SK-N-SH (cell line): Measurements from ENCODE around the gene C6orf89. TPM values are rescaled to one million over a fixed set of nuclear protein-coding genes. Genes with fewer than 3 reads are reported as not detected.

Experiments
- CTCF ChIA-PET: fragments of 300-600, 350-600 bp; formaldehyde crosslinking; extraction: SDS; loops from one replicate; lab custom pipeline; 2021; lab: Yijun Ruan, JAX
- POLR2A ChIA-PET: fragments of 350-600 bp; sonication (Branson Sonifier 250); formaldehyde crosslinking; extraction: SDS; loops from one replicate; lab custom pipeline; 2020; ENCODE audit warnings: antibody characterized with exemption, inconsistent platforms; lab: Yijun Ruan, JAX
- DNase-seq: peaks from one replicate; pipeline ENCODE4 v3.0.0; 2012
- H2AFZ ChIP-seq: fragments of 200-600 bp; sonication (generic); 2 replicates; pipeline ENCODE4 v1.8.1; 2016; ENCODE audit warnings: antibody characterized with exemption, mild to moderate bottlenecking, low read depth
- H3F3A ChIP-seq: fragments of 200-600 bp; sonication (generic); replicated peaks from 2 replicates; pipeline ENCODE3; 2016; ENCODE audit warnings: antibody characterized with exemption, mild to moderate bottlenecking; ENCODE audit not compliant: insufficient read depth
- H3K27ac ChIP-seq, 2 experiments: fragments of 200-500 bp in 1 of 2; fragments of 200-600 bp in 1 of 2; sonication (Bioruptor generic) in 1 of 2; sonication (generic), shearing (Covaris generic) in 1 of 2; 2 replicates each; pipeline versions ENCODE4 v1.5.1 to v1.6.1; 2014 to 2016; ENCODE audit warnings: low read depth in 2 of 2, inconsistent platforms in 1 of 2, low read length in 1 of 2, mild to moderate bottlenecking in 1 of 2, mixed read lengths in 1 of 2
- H3K27me3 ChIP-seq: fragments of 200-600 bp; sonication (generic), shearing (Covaris generic); 2 replicates; pipeline ENCODE4 v1.6.1; 2016; ENCODE audit warnings: mixed run types; ENCODE audit not compliant: insufficient read depth
- H3K36me3 ChIP-seq, 2 experiments: fragments of 200-500 bp in 1 of 2; fragments of 200-600 bp in 1 of 2; sonication (Bioruptor generic) in 1 of 2; sonication (generic) in 1 of 2; replicated peaks in 1 of 2; 2 replicates each; pipeline versions ENCODE3 to v1.5.1; 2014 to 2016; ENCODE audit warnings: low read length in 1 of 2, mild to moderate bottlenecking in 1 of 2; ENCODE audit not compliant: insufficient read depth in 2 of 2, control insufficient read depth in 1 of 2
- H3K4me1 ChIP-seq, 2 experiments: fragments of 200-500 bp in 1 of 2; fragments of 200-600 bp in 1 of 2; sonication (Bioruptor generic) in 1 of 2; sonication (generic), shearing (Covaris generic) in 1 of 2; 2 replicates each; pipeline versions ENCODE4 v1.5.1 to v1.6.1; 2014 to 2016; ENCODE audit warnings: low read depth in 1 of 2, low read length in 1 of 2, mixed run types in 1 of 2; ENCODE audit not compliant: insufficient read depth in 2 of 2, control insufficient read depth in 1 of 2
- H3K4me2 ChIP-seq: fragments of 200-600 bp; sonication (generic), shearing (Covaris generic); 2 replicates; pipeline ENCODE4 v1.6.1; 2017; ENCODE audit warnings: mixed run types
- H3K4me3 ChIP-seq, 2 experiments: fragments of 200-500 bp in 1 of 2; fragments of 200-600 bp in 1 of 2; sonication (Bioruptor generic) in 1 of 2; sonication (generic), shearing (Covaris generic) in 1 of 2; 2 replicates each; pipeline versions ENCODE4 v1.5.1 to v1.8.1; 2014 to 2016; ENCODE audit warnings: low read depth in 2 of 2, inconsistent platforms in 1 of 2, low read length in 1 of 2, mild to moderate bottlenecking in 1 of 2, mixed read lengths in 1 of 2, moderate library complexity in 1 of 2
- H3K79me2 ChIP-seq: fragments of 200-600 bp; sonication (generic); 2 replicates; pipeline ENCODE4 v1.8.1; 2017; ENCODE audit warnings: mild to moderate bottlenecking; ENCODE audit not compliant: insufficient read depth
- H3K9ac ChIP-seq: fragments of 200-600 bp; sonication (generic); 2 replicates; pipeline ENCODE4 v1.6.1; 2017; ENCODE audit warnings: mixed run types
- H3K9me2 ChIP-seq: fragments of 200-600 bp; sonication (generic); 2 replicates; pipeline ENCODE4 v1.6.1; 2017; ENCODE audit warnings: mixed run types
- H3K9me3 ChIP-seq: fragments of 200-600 bp; sonication (generic); 2 replicates; pipeline ENCODE4 v1.6.1; 2017; ENCODE audit warnings: mixed run types, mild to moderate bottlenecking, moderate library complexity
- H4K20me1 ChIP-seq: fragments of 200-600 bp; sonication (generic); 2 replicates; pipeline ENCODE4 v1.6.1; 2017; ENCODE audit warnings: mild to moderate bottlenecking, mixed run types; ENCODE audit not compliant: insufficient read depth
- CHD2 ChIP-seq: fragments of 150-350 bp; IDR thresholded peaks from 2 replicates; pipeline ENCODE4 v1.6.1; 2018; ENCODE audit warnings: low read length; ENCODE audit not compliant: partially characterized antibody
- CTCF ChIP-seq: fragments of 200-600 bp; sonication (generic); IDR thresholded peaks from 2 replicates; pipeline ENCODE4 v1.6.1; 2017; ENCODE audit warnings: antibody characterized with exemption, mild to moderate bottlenecking, moderate library complexity
- ELF1 ChIP-seq: IDR thresholded peaks from 2 replicates; pipeline ENCODE4 v1.4.0; 2012
- FOXJ3 ChIP-seq: sonication (generic); formaldehyde crosslinking; IDR thresholded peaks from 2 replicates; pipeline ENCODE4 v1.5.1; 2020; ENCODE audit warnings: mild to moderate bottlenecking, missing genetic modification reagents
- NFIC ChIP-seq: IDR thresholded peaks from 2 replicates; pipeline ENCODE4 v1.4.0; 2012; ENCODE audit warnings: borderline replicate concordance
- POLR2AphosphoS5 ChIP-seq: IDR thresholded peaks from 2 replicates; pipeline ENCODE4 v1.6.1; 2012; ENCODE audit warnings: low read depth, low read length
- RAD21 ChIP-seq: IDR thresholded peaks from 2 replicates; pipeline ENCODE4 v1.6.1; 2012; ENCODE audit warnings: mild to moderate bottlenecking, low read length
- RCOR1 ChIP-seq: fragments of 150-350 bp; IDR thresholded peaks from 2 replicates; pipeline ENCODE4 v1.6.1; 2017; ENCODE audit warnings: antibody characterized with exemption, low read length
- REST ChIP-seq: IDR thresholded peaks from 2 replicates; pipeline ENCODE4 v1.6.1; 2012; ENCODE audit warnings: mild to moderate bottlenecking, low read depth, low read length, moderate library complexity
- SMC3 ChIP-seq: IDR thresholded peaks from 2 replicates; pipeline ENCODE4 v1.6.1; 2012; ENCODE audit warnings: low read depth, low read length, improper control_type of control experiment
- TAF1 ChIP-seq: IDR thresholded peaks from 2 replicates; pipeline ENCODE4 v1.6.1; 2012; ENCODE audit warnings: low read depth, mild to moderate bottlenecking, low read length, moderate library complexity, borderline replicate concordance
- TCF12 ChIP-seq: IDR thresholded peaks from 2 replicates; pipeline ENCODE4 v1.4.0; 2012
- TEAD4 ChIP-seq: IDR thresholded peaks from 2 replicates; pipeline ENCODE4 v1.4.0; 2012; ENCODE audit warnings: mild to moderate bottlenecking, borderline replicate concordance; ENCODE audit not compliant: insufficient read depth
- YY1 ChIP-seq: IDR thresholded peaks from 2 replicates; pipeline ENCODE4 v1.4.0; 2012; ENCODE audit warnings: low read depth, mild to moderate bottlenecking
- WGBS: methylation state at CpG from one replicate; pipeline ENCODE4 v1.1.6; 2017; ENCODE audit warnings: low lambda C conversion rate; 5-methylcytosine and 5-hydroxymethylcytosine counted together
- polyA plus RNA-seq, 3 experiments: library from polyadenylated mRNA; depleted of rRNA; stranded (reverse); fragments of >200 nt; gene quantifications; 2 replicates each; pipeline ENCODE4 v1.2.3, GENCODE V29; 2012
- TF ChIP-seq, protein P1 (sequence below): fragments of 150-350 bp; IDR thresholded peaks from 2 replicates; pipeline ENCODE4 v1.6.1; 2016; ENCODE audit warnings: mild to moderate bottlenecking, low read depth, low read length
- TF ChIP-seq, protein P2 (sequence below): fragments of 150-350 bp; IDR thresholded peaks from 2 replicates; pipeline ENCODE4 v1.6.1; 2017; ENCODE audit warnings: antibody characterized with exemption, low read length, low read depth, borderline replicate concordance

C6orf89 gene
- polyA plus RNA-seq, 1 of the 3 experiments (the other 2 are of a cell fraction): 20.4 TPM

DNA sequence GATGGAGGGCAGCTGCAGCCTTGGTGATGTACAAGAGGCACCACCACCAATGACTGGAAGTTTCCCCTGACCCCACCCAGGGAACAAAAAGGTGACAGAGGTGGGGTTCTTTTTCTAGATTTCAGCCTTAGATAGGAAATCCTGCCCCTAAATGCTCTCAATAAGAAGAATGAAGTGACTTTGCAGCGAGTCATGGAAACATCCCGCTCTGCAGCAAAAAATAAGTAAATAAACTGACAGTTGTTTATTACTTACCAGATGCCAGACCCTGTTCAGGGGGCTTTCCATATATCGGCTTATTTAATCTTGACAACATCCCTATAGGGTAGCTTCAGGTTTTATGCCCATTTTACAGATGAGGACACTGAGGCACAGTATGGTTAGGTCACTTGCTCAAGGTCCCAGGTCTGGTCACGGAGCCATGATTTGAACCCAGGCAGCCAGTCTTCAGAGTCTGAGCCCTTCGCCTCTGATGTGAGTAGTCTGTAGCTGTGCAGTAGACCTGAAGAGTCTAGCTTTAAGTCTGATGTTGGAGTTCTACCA, 19.2 kb downstream of the C6orf89 start:
- Histone ChIP-seq H2AFZ (no peak overlapping the region), H3K9me2 (no peaks in the 10 kb centered on the region), H3K9ac (no peak overlapping the region), H3K4me1 (no peaks in the 10 kb centered on the region; a peak in 1 of 4 replicates), H3K79me2 (peaks cover 4% of the 10 kb centered on the region; the same call in 1 of the 2 replicates), H3K9me3 (no peaks in the 10 kb centered on the region), H3F3A (no peaks in the 10 kb centered on the region), H3K27ac (no peak overlapping the region), H3K36me3 (peaks cover 53 to 57% of the 10 kb centered on the region in 2 experiments)
- ChIA-PET POLR2A (no interaction called here), CTCF (interaction anchor here (3.6 kb wide), 1 partner anchor 19 kb away, joined by 13 read pairs; the partner anchor contains the start of gene C6orf89)
- WGBS: 92% methylated on average over 3 of the region's 5 CpGs
- TF ChIP-seq, protein P1, sequence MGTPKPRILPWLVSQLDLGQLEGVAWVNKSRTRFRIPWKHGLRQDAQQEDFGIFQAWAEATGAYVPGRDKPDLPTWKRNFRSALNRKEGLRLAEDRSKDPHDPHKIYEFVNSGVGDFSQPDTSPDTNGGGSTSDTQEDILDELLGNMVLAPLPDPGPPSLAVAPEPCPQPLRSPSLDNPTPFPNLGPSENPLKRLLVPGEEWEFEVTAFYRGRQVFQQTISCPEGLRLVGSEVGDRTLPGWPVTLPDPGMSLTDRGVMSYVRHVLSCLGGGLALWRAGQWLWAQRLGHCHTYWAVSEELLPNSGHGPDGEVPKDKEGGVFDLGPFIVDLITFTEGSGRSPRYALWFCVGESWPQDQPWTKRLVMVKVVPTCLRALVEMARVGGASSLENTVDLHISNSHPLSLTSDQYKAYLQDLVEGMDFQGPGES: no peak
- TF ChIP-seq RCOR1: no peak
- TF ChIP-seq POLR2AphosphoS5: no peak
- no peak for TF ChIP-seq TAF1
- TF ChIP-seq CHD2: no peak
- TF ChIP-seq RAD21: no peak
- no peak for TF ChIP-seq YY1
- no peak for TF ChIP-seq REST
- TF ChIP-seq SMC3: no peak
- TF ChIP-seq, all 33 proteins: peak for 0
- no peak overlapping the region for H3K4me3 ChIP-seq
- H3K27me3 ChIP-seq: no peaks in the 10 kb centered on the region
- H4K20me1 ChIP-seq: no peaks in the 10 kb centered on the region
- H3K4me2 ChIP-seq: no peak overlapping the region
- DNase-seq: no peak

- Histone ChIP-seq H4K20me1 (0 out of 2 replicates have a peak, but pooled peaks cover 2% of the 10 kb centered on the region), H3K36me3 (peaks cover 51 to 57% of the 10 kb centered on the region in 2 experiments), H3K9me3 (no peaks in the 10 kb centered on the region), H3K9me2 (no peaks in the 10 kb centered on the region), H3F3A (peaks cover 5% of the 10 kb centered on the region), H2AFZ (no peak overlapping the region), H3K4me1 (peaks cover 0 to 3% of the 10 kb centered on the region in 2 experiments; a peak in 2 of 4 replicates), H3K27ac (no peak overlapping the region), H3K79me2 (peaks cover 4% of the 10 kb centered on the region; the same call in 1 of the 2 replicates), H3K27me3 (no peaks in the 10 kb centered on the region), H3K9ac (no peak overlapping the region), H3K4me2 (no peak overlapping the region), H3K4me3 (no peak overlapping the region)
- ChIA-PET POLR2A (no interaction called here), CTCF (interaction anchor here (0.6 to 1.7 kb wide), 3 partner anchors 13 to 141 kb away, joined by 3 to 5 read pairs (median 5); partner anchors contain the start of gene C6orf89)
- WGBS: 42% methylated on average over 2 of the region's 2 CpGs
- no peak for DNase-seq
- TF ChIP-seq FOXJ3 (no peak), TEAD4 (no peak), RAD21 (no peak), NFIC (no peak), ELF1 (no peak), RCOR1 (no peak), CTCF (no peak), TCF12 (no peak)
- TF ChIP-seq, protein P1: no peak
- TF ChIP-seq, protein P2, sequence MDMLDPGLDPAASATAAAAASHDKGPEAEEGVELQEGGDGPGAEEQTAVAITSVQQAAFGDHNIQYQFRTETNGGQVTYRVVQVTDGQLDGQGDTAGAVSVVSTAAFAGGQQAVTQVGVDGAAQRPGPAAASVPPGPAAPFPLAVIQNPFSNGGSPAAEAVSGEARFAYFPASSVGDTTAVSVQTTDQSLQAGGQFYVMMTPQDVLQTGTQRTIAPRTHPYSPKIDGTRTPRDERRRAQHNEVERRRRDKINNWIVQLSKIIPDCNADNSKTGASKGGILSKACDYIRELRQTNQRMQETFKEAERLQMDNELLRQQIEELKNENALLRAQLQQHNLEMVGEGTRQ: no peak
Observed at GRCh38 chr6:36906539-36907325, 21.0 kb downstream of the C6orf89 start.
